Subcutaneous adipose tissue (tissue), 4 donors: Measurements from ENCODE around the gene HBP1. TPM values are rescaled to one million over a fixed set of nuclear protein-coding genes. Genes with fewer than 3 reads are reported as not detected.

ENCODE experiments used
- total RNA-seq, 4 donors: library from RNA; depleted of rRNA; stranded (reverse); fragments of >200 nt; gene quantifications; one replicate each; pipeline ENCODE4 v1.1.0, GENCODE V29; 2016
- TF ChIP-seq, protein P1 (sequence below): fragments of 450-650 bp; IDR thresholded peaks from one replicate; pipeline ENCODE4 v1.5.1; 2016; ENCODE audit warnings: low read depth, mild to moderate bottlenecking, control low read depth, antibody characterized with exemption, moderate library complexity

HBP1 gene
- total RNA-seq, 4 donors from 2014 or later, result 117 to 221 (median 181) TPM

DNA sequence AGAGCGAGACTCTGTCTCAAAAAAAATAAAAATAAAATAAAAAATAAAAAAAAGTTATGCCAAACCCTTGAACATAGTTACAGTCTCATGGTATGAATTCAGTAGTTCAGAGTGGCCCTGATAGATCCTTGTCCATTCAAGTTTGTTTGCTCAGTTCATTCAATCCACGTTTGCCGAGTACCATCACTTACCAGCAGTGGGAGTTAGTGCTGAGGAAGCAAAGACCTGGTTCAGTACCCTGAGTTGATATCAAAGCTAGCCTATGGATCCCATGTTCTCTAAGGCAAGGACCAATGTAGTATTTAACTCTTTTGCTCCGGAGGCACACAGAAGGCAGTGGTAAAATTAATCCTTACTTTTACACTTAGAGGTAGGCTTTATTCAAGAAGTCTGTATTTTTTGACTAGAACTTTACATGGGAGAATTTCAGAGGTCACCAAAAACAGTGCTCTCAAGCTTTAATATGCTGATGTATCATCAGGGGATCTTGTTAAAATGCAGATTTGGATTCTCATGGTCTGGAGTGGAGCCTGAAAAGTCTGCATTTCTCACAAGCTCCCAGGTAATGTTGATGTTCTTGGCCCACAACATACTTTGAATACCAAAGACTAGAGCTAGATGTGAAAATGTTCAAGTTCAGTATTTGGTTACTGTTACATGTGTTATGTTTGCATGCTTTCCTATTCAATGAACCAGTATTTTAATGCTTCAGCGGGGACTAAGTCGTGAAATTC, 38.1 kb upstream of the HBP1 start:
- TF ChIP-seq, protein P1, sequence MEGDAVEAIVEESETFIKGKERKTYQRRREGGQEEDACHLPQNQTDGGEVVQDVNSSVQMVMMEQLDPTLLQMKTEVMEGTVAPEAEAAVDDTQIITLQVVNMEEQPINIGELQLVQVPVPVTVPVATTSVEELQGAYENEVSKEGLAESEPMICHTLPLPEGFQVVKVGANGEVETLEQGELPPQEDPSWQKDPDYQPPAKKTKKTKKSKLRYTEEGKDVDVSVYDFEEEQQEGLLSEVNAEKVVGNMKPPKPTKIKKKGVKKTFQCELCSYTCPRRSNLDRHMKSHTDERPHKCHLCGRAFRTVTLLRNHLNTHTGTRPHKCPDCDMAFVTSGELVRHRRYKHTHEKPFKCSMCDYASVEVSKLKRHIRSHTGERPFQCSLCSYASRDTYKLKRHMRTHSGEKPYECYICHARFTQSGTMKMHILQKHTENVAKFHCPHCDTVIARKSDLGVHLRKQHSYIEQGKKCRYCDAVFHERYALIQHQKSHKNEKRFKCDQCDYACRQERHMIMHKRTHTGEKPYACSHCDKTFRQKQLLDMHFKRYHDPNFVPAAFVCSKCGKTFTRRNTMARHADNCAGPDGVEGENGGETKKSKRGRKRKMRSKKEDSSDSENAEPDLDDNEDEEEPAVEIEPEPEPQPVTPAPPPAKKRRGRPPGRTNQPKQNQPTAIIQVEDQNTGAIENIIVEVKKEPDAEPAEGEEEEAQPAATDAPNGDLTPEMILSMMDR, result no peak

DNA sequence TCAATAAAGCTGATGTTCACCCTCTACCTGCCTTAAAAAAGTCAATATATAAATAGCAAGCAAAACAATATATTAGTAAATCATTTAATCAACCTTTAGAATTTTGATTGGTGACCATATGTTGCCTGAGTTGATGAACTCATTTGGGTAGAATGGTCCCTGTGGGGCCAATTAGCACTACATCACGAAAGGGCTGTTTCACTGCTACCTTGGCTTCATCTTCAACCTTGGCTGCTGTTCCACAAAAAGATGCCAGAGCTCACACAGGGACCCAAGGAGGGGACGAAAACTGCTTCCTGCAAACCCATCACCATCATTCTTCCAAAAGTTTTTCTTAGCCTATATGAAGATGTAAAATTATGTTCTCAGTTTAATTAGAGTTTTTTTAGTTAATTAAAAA, 35.4 kb upstream of the HBP1 start:
- TF ChIP-seq, protein P1, result no peak

DNA sequence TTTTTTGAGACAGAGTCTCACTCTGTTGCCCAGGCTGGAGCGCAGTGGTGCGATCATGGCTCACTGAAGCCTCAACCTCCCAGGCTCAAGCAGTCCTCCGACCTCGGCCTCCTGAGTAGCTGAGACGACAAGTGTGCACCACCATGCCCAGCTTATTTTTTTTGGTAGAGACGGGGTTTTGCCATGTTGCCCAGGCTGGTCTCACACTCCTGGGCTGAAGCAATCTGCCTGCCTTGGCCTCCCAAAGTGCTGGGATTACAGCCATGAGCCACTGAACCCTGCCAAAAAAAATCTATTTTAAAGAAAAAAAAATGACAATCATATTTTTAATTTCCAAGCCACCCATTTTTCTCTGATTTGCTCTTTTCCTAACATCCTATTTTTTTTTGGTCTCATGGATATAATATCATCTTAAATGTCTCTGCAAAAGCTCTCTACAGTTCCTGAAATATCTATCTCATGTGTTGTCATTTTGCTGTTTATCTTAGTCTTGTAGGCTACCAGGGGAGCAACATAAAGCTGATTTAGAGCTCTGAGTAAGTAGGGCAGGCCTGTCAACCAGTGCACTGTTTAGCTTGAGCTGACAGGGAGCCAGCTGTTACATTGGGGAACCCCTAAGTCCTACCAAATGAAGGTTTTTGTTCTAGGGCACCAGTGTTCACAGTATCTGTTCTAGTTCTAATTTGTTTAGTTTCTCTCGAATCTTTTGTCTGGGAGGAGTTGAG, 29.9 kb upstream of the HBP1 start:
- TF ChIP-seq, protein P1, result no peak

DNA sequence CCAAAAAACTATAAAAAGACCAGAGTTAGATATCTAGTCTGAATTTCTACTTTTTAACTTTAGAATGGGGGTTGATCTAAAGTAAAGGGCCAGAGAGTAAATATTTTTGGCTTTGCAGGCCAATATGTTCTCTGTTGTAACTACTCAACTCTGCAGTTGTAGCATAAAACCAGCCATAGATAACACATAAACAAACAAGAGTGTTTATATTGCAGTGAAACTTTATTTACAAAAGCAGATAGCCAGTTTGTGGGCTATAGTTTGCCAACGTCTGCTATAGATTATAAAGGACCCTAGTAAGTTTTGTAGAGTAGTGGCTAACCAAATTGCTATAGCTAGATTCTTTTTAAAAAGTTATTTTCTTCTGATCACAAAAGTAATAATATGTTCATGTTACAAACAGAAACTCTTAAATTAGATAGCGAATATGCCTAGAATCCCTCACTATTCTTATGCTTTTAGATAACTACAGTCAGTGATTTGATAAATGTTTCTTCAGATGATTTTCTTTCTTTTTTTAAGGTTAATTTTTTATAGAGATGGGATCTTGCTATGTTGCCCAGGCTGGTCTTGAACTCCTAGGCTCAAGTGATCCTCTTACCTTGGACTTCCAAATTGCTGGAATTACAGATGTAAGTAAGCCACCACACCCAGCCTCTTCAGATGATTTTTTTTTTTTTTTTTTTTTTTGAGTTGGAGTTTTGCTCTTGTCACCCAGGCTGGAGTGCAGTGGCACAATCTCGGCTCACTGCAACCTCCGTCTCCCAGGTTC, 23.6 kb upstream of the HBP1 start:
- TF ChIP-seq, protein P1, result no peak

DNA sequence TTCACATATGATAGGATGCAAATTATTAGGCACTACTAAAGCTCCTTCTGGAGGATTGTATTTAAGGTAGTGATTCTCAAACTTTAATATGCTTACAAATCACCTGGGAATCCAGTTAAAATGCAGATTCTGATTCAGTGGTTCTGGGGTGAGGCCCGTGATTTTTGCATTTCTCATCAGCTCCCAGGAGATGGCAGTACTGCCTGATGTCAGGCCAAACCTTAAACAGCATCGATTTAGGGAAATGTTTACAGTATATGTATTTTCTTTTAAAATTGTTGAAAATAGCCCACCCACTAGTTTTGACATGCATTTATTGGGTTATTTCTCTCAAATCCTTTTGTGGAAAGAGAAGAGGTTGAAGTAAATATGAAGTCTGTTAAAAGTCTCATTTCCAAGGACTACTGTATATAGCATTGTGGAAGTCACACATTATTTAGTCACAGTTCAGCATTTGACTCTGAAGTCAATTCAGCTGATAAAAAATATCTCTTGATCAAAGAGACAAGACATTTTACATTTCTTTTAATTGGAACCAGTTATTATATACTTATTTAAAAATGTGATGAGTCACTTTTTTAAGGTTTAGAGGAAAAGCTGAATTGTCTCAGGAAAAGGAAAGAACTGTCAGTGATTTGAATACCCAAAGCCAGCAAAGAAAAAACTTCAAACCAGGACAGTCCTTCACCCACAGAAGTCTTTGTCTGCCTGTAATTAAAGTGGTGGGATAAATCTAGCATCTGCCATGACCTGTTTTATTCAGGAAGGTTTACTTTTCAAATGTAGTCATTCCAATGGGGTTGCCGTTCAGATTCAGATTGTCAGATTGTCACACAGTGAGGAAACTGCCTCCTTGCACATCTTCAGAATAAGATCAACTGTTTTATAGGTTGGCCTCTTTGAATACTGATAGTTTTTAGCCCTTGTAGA, 21.1 kb upstream of the HBP1 start:
- TF ChIP-seq, protein P1, result no peak

DNA sequence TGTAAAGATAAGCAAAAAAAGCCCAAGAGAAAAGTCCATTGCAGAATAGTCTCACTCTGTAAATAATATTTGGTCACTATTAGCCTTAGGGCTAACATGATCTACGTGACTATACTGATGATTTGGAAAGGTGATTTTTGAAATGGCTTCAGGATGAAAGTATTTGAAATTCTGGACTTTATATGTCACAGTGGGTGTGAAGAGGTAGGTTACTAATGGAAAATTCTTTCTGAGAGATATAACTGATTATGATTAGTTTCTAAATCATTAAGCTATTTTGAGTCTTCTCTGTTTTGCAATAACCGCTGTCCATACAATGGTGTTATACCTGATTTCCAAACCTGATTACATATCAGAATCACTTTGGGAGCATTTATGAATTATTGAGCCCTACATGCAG, 20.1 kb upstream of the HBP1 start:
- TF ChIP-seq, protein P1, result no peak
